DND-41 (cell line): Measurements from ENCODE around the gene TTLL7.
"Not testable (repeated sequence)": the region's sequence is repeated elsewhere in the genome, so short reads cannot be mapped to it uniquely, and the experiment has no call there.

Experiments
- EZH2 ChIP-seq: IDR thresholded peaks from 3 replicates; pipeline ENCODE4 v1.6.1; 2012; ENCODE audit warnings: borderline replicate concordance, low read depth, mild to moderate bottlenecking, moderate library complexity, low read length, inconsistent platforms; ENCODE audit not compliant: severe bottlenecking
- TF ChIP-seq, protein P1 (sequence below): IDR thresholded peaks from 2 replicates; pipeline ENCODE4 v1.5.1; 2012; ENCODE audit warnings: borderline replicate concordance, low read length, moderate library complexity, mild to moderate bottlenecking; ENCODE audit not compliant: poor library complexity, severe bottlenecking; ENCODE audit errors: extremely low read depth

DNA sequence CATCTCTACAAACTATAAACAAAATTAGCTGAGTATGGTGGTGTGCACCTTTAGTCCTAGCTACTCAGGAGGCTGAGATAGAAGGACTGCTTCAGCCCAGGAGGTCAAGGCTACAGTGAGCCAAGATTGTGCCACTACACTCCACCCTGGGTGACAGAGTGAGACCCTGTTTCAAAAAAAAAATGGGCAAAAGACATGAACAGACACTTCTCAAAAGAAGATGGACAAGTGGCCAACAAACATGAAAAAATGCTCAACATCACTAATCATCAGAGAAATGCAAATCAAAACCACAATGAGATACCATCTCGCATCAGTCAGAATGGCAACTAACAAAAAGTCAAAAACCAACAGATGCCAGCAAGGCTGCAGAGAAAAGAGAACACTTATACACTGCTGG is 15.0 kb downstream of the TTLL7 start:
- TF ChIP-seq, protein P1, sequence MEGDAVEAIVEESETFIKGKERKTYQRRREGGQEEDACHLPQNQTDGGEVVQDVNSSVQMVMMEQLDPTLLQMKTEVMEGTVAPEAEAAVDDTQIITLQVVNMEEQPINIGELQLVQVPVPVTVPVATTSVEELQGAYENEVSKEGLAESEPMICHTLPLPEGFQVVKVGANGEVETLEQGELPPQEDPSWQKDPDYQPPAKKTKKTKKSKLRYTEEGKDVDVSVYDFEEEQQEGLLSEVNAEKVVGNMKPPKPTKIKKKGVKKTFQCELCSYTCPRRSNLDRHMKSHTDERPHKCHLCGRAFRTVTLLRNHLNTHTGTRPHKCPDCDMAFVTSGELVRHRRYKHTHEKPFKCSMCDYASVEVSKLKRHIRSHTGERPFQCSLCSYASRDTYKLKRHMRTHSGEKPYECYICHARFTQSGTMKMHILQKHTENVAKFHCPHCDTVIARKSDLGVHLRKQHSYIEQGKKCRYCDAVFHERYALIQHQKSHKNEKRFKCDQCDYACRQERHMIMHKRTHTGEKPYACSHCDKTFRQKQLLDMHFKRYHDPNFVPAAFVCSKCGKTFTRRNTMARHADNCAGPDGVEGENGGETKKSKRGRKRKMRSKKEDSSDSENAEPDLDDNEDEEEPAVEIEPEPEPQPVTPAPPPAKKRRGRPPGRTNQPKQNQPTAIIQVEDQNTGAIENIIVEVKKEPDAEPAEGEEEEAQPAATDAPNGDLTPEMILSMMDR, result not testable (repeated sequence)
- not testable (repeated sequence) for TF ChIP-seq EZH2
